NCI-H748 (cell line): ENCODE results near the gene L3MBTL3.

ENCODE experiments used
- DNase-seq: peaks from one replicate; lab custom pipeline; 2025; ENCODE audit not compliant: unreplicated experiment; lab: John Stamatoyannopoulos, UW

L3MBTL3 gene

DNA sequence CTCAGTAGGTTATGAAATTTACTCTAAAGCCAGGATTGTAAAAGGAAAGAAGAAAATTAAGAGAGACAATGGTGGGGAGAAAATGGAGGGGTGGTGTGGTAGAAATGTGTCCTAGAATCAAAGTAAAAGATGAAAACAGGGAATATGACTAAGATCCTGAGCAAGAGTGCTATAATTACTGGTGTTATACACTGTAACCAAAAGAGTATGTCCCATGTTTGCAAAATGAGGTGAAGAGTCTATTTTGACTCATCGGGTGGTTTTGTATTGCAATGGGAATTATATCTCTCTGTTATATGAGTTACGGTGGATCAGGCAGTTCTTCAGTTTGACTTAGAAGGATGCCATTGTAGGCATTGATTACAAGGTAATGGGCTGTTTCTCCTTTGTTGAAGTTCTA, 8.5 kb downstream of the L3MBTL3 start:
- DNase-seq = no peak

DNA sequence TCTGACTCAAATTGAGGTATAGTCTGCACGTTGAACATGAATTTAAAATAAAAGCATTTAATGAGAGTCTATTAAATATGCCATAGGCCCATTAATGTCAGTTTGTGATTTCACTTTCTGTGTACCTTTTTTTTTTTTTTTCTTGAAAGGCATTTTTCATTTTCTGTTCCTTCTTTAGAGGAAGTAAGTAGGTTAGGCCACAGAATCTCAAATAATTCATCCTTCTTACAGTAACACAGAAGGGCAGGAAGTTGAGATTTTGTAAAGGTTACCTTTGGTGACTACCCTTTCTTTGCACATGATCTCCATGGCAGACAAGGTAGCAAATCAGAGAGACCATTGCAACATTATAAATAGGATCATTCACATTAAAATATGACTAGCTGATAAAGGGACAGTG, 9.6 kb downstream of the L3MBTL3 start:
- DNase-seq = no peak

DNA sequence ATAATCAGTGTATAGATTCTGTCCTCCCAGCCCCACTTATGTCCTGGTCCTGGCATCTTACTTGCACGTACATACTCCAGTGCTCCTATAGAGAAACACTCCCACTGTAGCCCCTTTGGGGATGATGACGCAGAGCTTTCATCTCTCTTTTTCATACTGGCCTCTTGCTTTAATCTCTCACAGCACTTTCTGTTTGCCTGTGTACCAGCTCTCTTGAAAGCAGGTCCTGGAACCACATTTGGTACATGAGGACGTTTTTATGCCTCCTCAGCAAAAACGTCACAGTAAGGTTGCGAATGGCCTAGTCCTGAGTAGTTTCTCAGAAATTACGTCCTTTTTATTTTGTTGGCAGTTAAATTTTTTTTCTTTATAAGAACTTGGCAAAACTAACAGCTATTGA, 10.8 kb downstream of the L3MBTL3 start:
- DNase-seq = no peak

GRCh38 chr6:130032758-130033340, 14.5 kb downstream of the L3MBTL3 start:
- no peak for DNase-seq

DNA sequence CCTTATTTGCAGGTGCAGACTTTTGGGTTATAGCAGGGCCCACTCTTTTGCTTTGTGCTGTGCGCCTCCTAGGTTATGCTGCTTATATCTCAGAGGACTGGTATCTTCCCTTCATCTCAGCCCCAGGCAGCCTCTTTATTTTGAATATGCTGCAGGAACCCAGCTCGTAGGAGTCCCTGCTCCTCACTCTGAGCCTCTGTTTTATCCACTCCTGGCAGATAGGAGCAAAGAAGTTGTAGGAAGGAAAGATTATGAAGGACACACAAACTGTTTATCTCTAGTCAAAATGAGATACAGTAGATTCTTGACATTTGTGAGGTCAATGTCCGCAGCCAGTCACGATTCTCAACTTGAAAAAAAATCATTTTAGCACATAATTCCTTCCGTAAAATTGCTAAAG, 15.6 kb downstream of the L3MBTL3 start:
- no peak for DNase-seq

DNA sequence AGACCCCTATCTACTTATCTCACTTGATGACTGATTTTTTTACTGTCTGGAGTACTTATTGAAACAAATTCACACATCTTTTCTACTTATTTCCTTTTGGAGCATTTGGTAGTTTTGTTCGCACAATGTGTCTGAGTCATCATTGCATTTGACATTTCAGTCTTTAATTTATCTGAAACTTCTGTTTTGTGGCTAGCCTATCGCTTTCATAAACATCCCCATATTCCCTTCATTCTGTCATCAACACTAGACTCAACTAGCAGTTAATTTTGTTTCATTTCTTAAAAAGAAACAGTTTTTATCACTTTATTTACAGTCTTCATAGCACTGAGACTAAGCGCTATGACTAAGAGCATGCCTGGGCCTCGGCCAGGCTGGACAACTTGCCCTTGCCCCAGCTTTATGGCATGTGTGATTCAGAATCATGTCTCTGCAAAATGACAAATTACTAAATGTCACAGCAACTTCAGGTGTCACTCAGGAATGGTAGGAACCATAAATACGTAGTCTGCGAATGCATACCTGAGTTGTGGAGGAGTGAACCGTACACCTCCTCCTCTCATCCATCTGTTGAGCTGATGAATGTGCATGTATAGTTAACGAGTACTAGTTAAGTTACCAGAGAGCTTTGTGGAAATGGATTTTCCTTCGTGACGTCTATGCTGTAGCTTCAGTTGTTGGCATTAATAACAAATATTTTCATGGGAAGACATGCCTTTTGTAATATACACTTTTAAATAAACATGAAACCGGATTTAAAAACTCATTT, 16.2 kb downstream of the L3MBTL3 start:
- no peak for DNase-seq

DNA sequence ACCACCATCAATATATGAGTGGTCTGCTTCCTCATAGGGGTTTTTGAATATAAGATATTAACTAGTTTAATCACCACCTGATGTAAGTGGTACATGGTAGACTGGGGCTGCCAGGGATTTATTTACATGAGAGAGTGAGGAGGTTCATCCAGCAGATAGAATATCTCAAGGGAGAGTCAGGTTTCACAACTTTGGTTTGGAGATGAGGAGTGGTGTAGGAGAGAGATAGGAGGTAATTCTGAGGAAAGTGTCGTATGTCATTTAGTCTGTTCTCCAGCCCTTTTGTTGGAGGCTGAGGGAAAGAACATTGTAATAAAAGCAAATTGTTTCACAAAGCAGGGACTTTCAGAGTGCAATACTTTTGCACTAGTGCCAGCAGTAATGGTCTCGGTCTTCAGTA, 16.8 kb downstream of the L3MBTL3 start:
- DNase-seq = no peak

DNA sequence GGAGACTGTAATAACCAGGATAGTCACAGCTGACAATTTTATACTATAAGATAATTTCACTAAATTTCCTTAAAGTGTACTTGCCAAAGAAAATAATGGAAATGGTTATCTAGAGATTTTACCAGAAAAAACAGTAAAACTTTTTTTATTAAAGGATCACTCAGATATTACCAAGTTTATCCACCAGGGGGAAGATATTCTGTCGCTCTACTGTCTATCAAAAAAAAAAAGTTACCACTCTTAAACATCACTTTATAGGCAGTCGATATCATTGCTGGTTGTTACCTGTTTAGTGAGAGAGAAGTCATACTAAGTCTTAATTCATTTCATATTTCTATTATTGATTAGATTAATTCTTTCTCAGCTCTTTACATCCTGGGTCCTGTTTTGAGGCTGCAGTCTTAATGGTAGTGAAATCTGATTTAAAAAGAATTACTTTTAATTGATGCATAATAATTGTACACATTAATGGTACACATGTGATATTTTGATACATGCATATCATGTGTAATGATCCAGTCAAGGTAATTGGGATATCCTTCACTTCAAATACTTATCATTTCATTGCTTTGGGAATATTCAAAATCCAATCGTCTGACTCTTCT, 18.9 kb downstream of the L3MBTL3 start:
- no peak for DNase-seq

DNA sequence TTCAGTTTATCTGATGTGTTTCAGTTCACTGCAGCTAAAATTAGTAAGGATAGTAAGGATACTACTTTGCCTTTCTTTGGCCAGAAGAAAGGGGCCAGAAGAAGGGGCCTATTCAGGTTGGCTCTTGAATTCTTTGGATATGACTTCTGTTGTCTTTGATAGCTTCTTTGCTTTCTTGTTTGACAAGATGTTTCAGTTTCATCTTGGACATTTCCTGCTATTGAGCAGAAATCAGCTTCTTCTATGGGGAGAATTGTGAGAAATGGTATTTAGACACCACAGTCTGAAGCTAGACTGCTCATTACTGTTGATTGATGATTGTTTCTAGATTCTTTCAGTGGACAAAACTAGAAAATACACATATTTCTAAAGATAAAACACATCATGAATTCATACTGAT, 23.2 kb downstream of the L3MBTL3 start:
- no peak for DNase-seq

GRCh38 chr6:130043344-130043743, 25.0 kb downstream of the L3MBTL3 start:
- DNase-seq = no peak

- no peak for DNase-seq
Measured at GRCh38 chr6:130045622-130046021, 27.2 kb downstream of the L3MBTL3 start.

- no peak for DNase-seq
Measured at GRCh38 chr6:130046671-130047070, 28.3 kb downstream of the L3MBTL3 start.

GRCh38 chr6:130047088-130047995, 29.0 kb downstream of the L3MBTL3 start:
- DNase-seq = no peak

DNA sequence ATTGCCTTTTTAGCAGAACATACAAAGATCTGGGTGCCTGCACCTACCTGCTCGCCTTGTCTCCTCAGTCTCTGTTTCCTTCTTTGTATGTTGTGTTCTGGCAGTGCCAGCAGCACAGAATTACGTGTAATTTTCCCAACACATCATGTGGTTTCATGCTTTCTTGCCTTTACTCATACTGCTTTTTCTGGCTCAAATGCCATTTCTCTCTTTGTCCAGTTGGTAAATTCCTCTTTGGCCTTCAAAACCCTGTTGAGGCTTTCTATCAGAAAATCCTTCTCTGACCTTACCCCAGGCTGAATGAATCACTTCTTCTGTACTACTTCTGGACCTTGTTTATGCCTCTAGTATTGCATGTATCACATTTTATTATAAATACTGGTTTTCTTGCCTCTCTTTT, 31.8 kb downstream of the L3MBTL3 start:
- no peak for DNase-seq

DNA sequence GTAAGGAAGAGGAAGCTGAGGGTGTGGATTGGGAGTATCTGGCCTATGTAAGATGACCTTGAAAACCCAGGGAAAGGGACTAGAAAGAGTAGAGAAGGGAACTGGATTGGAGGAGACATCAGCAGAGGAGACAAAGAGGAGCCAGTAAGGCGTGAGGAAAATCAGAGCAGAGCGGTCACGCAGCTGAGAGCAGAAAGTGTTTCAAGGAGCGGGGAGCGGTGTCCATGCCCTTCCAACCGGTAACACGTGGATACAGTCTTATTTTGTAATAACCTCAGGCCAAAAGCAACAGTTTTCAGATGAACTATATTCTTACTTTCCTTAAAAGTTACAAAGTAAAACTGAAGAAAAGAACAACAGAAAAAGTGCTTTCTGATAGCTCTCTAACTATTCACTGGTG, 36.3 kb downstream of the L3MBTL3 start:
- DNase-seq = no peak

- DNase-seq = no peak
Measured at GRCh38 chr6:130055271-130055670, 36.9 kb downstream of the L3MBTL3 start.

DNA sequence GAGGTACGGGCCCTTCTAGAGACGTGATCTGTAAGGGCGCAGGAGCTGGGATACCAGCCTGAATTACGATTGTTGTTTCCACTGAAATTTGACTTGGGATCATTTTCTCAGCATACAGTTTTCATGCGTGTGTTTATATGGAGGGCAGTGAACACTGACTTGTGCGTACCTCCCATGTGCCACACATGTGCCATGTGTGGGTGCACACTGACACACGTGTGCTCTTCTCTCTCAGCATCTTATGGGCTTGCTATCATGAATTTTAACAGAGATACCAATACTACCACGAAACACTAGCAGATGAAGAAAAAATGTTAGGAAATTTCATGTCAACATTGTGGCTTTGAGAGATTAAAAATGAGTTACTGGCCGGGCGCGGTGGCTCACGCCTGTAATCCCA, 39.1 kb downstream of the L3MBTL3 start:
- no peak for DNase-seq

DNA sequence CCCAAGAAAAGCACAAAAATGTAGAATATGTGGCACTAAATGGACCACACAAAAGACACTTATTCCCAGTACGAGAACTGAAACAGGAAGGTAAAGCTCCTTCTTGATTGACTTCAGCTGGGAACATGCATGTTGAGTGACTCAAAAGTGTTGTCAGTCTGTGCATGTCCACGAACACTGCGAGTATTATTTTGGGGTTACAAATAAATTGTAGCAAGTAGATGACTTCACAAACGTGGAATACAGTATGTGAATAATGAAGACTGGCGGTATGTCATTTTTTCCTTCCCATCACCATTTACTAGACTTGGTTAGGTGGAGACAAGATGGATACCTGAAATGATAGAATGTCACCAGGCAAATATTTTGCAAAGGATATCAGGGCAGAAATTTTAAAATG, 45.4 kb downstream of the L3MBTL3 start:
- no peak for DNase-seq

- no peak for DNase-seq
Measured at GRCh38 chr6:130065609-130066156, 47.3 kb downstream of the L3MBTL3 start.

DNA sequence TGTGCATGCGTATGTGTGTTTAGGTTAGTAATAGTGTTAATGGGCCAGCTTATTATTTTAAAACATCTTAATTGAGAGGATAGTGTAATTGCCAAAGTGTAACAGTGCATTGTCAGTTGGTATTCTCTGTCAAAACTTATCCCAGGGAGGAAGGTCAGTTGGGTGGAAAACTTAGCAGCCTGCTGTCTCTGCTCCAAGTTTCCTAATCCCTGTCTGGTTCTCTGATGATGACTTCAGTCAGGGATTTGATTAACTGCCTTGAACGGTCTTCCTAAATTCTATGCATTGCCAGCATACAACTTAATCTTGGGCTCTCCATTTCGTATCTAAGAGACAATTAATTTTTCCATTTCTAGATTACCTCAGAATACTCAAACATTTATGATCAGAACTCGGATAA, 51.1 kb downstream of the L3MBTL3 start:
- DNase-seq = no peak

GRCh38 chr6:130070326-130070725, 51.9 kb downstream of the L3MBTL3 start:
- DNase-seq = no peak
